Measurements from ENCODE around the gene IL31. TPM values are rescaled to one million over a fixed set of nuclear protein-coding genes. Genes with fewer than 3 reads are reported as not detected.

The IL31 gene
- total and polyA plus RNA-seq, 3 experiments from 2014 or later, result 4.1 to 5.1 TPM; not detected in 1

GRCh38 chr12:122161682-122162081 lies 12.3 kb downstream of the IL31 start:
- peaks cover 9% of the 10 kb centered on the region for H3K4me1 ChIP-seq (ENCODE audit: insufficient read depth, low read length)
- no peaks in the 10 kb centered on the region for H3K36me3 ChIP-seq (ENCODE audit: insufficient read depth, low read length)
- Mint-ChIP-seq H3K4me1 (peaks cover 17 to 27% (median 25%) of the 10 kb centered on the region in 3 donors), H3K4me3 (peak overlapping the region in 6 of 7 donors; percentile 49 to 77 (median 67)), H3K27me3 (peaks cover 0 to 1% of the 10 kb centered on the region in 2 donors), H3K9me3 (no peaks in the 10 kb centered on the region), H3K36me3 (no peaks in the 10 kb centered on the region), H3K27ac (peak overlapping the region; percentile 12 to 95 (median 84))
- H3K4me3 ChIP-seq (ENCODE audit: low read length), result no peak overlapping the region
- no peaks in the 10 kb centered on the region for H3K27me3 ChIP-seq (ENCODE audit: insufficient read depth, low read length, poor library complexity, severe bottlenecking)
- peak in 1 of 5 donors; percentile 51 for DNase-seq
- POLR2A ChIA-PET, result interaction anchor here (0.6 kb wide), 1 partner anchor 611 kb away, joined by 4 read pairs; no protein-coding TSS in a partner anchor
- no peaks in the 10 kb centered on the region for H3K9me3 ChIP-seq (ENCODE audit: low read length)
- CTCF ChIA-PET, result interaction anchor here (0.6 kb wide), 1 partner anchor 10 kb away, joined by 3 read pairs; no protein-coding TSS in a partner anchor
- no peak overlapping the region for H3K27ac ChIP-seq (ENCODE audit: low read depth, low read length)

- H3K27me3 ChIP-seq (ENCODE audit: insufficient read depth, low read length, poor library complexity, severe bottlenecking), result no peaks in the 10 kb centered on the region
- no peaks in the 10 kb centered on the region for H3K9me3 ChIP-seq (ENCODE audit: low read length)
- ChIA-PET POLR2A (no interaction called here), CTCF (no interaction called here)
- peaks cover 0 to 1% of the 10 kb centered on the region in 2 donors for H3K27me3 Mint-ChIP-seq
- H3K27ac Mint-ChIP-seq, result peak overlapping the region in 1 of 8 donors; percentile 38
- H3K9me3 Mint-ChIP-seq, result no peaks in the 10 kb centered on the region
- H3K27ac ChIP-seq (ENCODE audit: low read depth, low read length), result no peak overlapping the region
- no peak overlapping the region for H3K4me3 ChIP-seq (ENCODE audit: low read length)
- H3K4me1 ChIP-seq (ENCODE audit: insufficient read depth, low read length), result peaks cover 5% of the 10 kb centered on the region
- H3K4me1 Mint-ChIP-seq, result peaks cover 16 to 22% (median 21%) of the 10 kb centered on the region in 3 donors
- H3K36me3 ChIP-seq (ENCODE audit: insufficient read depth, low read length), result no peaks in the 10 kb centered on the region
- H3K4me3 Mint-ChIP-seq, result peak overlapping the region in 1 of 7 donors; percentile 37
- DNase-seq, result no peak
- no peaks in the 10 kb centered on the region for H3K36me3 Mint-ChIP-seq
Observed at GRCh38 chr12:122160761-122161160, 13.3 kb downstream of the IL31 start.

GRCh38 chr12:122159882-122160281 lies 14.1 kb downstream of the IL31 start:
- Histone ChIP-seq H3K36me3 (ENCODE audit: insufficient read depth, low read length) (no peaks in the 10 kb centered on the region), H3K27ac (ENCODE audit: low read depth, low read length) (no peak overlapping the region), H3K9me3 (ENCODE audit: low read length) (no peaks in the 10 kb centered on the region), H3K4me1 (ENCODE audit: insufficient read depth, low read length) (peaks cover 5% of the 10 kb centered on the region), H3K27me3 (ENCODE audit: insufficient read depth, low read length, poor library complexity, severe bottlenecking) (no peaks in the 10 kb centered on the region), H3K4me3 (ENCODE audit: low read length) (no peak overlapping the region)
- Mint-ChIP-seq H3K27me3 (peaks cover 0 to under 1% of the 10 kb centered on the region in 2 donors), H3K4me1 (peaks cover 16 to 22% (median 21%) of the 10 kb centered on the region in 3 donors), H3K27ac (no peak overlapping the region), H3K36me3 (no peaks in the 10 kb centered on the region), H3K9me3 (no peaks in the 10 kb centered on the region), H3K4me3 (peak overlapping the region in 1 of 7 donors; percentile 42)
- POLR2A ChIA-PET, result interaction anchor here (0.7 kb wide), 1 partner anchor 142 kb away, joined by 3 read pairs; no protein-coding TSS in a partner anchor
- DNase-seq, result no peak
- CTCF ChIA-PET, result no interaction called here

- Mint-ChIP-seq H3K36me3 (no peaks in the 10 kb centered on the region), H3K4me1 (peaks cover 14 to 22% (median 21%) of the 10 kb centered on the region in 3 donors), H3K4me3 (no peak overlapping the region), H3K27me3 (peaks cover 0 to 1% of the 10 kb centered on the region in 2 donors), H3K9me3 (no peaks in the 10 kb centered on the region), H3K27ac (no peak overlapping the region)
- DNase-seq, result no peak
- H3K27me3 ChIP-seq (ENCODE audit: insufficient read depth, low read length, poor library complexity, severe bottlenecking), result no peaks in the 10 kb centered on the region
- H3K27ac ChIP-seq (ENCODE audit: low read depth, low read length), result no peak overlapping the region
- H3K36me3 ChIP-seq (ENCODE audit: insufficient read depth, low read length), result no peaks in the 10 kb centered on the region
- ChIA-PET POLR2A (interaction anchor here (0.5 kb wide), 1 partner anchor 9 kb away, joined by 3 read pairs; no protein-coding TSS in a partner anchor), CTCF (interaction anchor here (0.7 kb wide), 1 partner anchor 20 kb away, joined by 3 read pairs; no protein-coding TSS in a partner anchor)
- H3K4me1 ChIP-seq (ENCODE audit: insufficient read depth, low read length), result peaks cover 5% of the 10 kb centered on the region
- no peak overlapping the region for H3K4me3 ChIP-seq (ENCODE audit: low read length)
- H3K9me3 ChIP-seq (ENCODE audit: low read length), result no peaks in the 10 kb centered on the region
Observed at GRCh38 chr12:122158700-122159285, 15.2 kb downstream of the IL31 start.

DNA sequence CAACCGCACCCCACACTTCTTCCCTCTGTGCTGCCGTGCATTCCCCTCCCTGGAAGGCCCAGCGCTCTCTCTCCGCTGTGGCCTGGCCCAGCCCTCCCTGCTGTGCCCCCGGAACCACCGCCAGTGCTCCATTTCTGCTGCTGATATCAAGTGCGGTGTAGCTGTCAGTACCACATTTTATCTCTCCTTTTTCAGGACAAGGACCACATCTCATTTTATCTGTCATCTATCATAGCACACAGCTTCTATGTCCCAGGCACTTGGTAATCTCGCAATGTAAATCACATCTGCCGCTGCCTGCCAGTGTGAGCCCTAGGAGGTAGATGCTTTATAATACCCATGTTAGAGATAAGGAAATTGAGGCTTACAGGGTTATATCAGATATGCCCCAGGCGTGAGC lies 18.3 kb downstream of the IL31 start:
- POLR2A ChIA-PET, result no interaction called here
- no peak for DNase-seq
- CTCF ChIA-PET, result no interaction called here
- peak overlapping the region in 1 of 8 donors; percentile 83 for H3K27ac Mint-ChIP-seq
- Histone ChIP-seq H3K9me3 (ENCODE audit: low read length) (no peaks in the 10 kb centered on the region), H3K36me3 (ENCODE audit: insufficient read depth, low read length) (no peaks in the 10 kb centered on the region), H3K27ac (ENCODE audit: low read depth, low read length) (no peak overlapping the region), H3K4me1 (ENCODE audit: insufficient read depth, low read length) (no peaks in the 10 kb centered on the region), H3K4me3 (ENCODE audit: low read length) (no peak overlapping the region), H3K27me3 (ENCODE audit: insufficient read depth, low read length, poor library complexity, severe bottlenecking) (no peaks in the 10 kb centered on the region)
- H3K4me3 Mint-ChIP-seq, result no peak overlapping the region
- H3K27me3 Mint-ChIP-seq, result peaks cover 0 to 1% of the 10 kb centered on the region in 2 donors
- H3K4me1 Mint-ChIP-seq, result peaks cover 0 to 1% (median 0%) of the 10 kb centered on the region in 3 donors
- H3K9me3 Mint-ChIP-seq, result no peaks in the 10 kb centered on the region
- no peaks in the 10 kb centered on the region for H3K36me3 Mint-ChIP-seq

GRCh38 chr12:122152754-122153153 lies 21.3 kb downstream of the IL31 start:
- CTCF ChIA-PET, result no interaction called here

GRCh38 chr12:122150127-122150681 lies 23.8 kb downstream of the IL31 start:
- H3K36me3 ChIP-seq (ENCODE audit: insufficient read depth, low read length), result no peaks in the 10 kb centered on the region
- H3K4me3 Mint-ChIP-seq, result no peak overlapping the region
- no peak for DNase-seq
- ChIA-PET POLR2A (no interaction called here), CTCF (interaction anchor here (0.8 kb wide), 1 partner anchor 117 kb away, joined by 3 read pairs; no protein-coding TSS in a partner anchor)
- H3K27me3 Mint-ChIP-seq, result peaks cover 1 to 3% of the 10 kb centered on the region in 2 donors
- no peak overlapping the region for H3K27ac Mint-ChIP-seq
- H3K9me3 ChIP-seq (ENCODE audit: low read length), result no peaks in the 10 kb centered on the region
- H3K4me3 ChIP-seq (ENCODE audit: low read length), result no peak overlapping the region
- H3K9me3 Mint-ChIP-seq, result no peaks in the 10 kb centered on the region
- H3K4me1 Mint-ChIP-seq, result no peaks in the 10 kb centered on the region
- no peaks in the 10 kb centered on the region for H3K27me3 ChIP-seq (ENCODE audit: insufficient read depth, low read length, poor library complexity, severe bottlenecking)
- H3K4me1 ChIP-seq (ENCODE audit: insufficient read depth, low read length), result no peaks in the 10 kb centered on the region
- no peaks in the 10 kb centered on the region for H3K36me3 Mint-ChIP-seq
- no peak overlapping the region for H3K27ac ChIP-seq (ENCODE audit: low read depth, low read length)

More at GRCh38 chr12:122152754-122153153, 21.3 kb downstream of the IL31 start:
- Histone ChIP-seq H3K9me3 (ENCODE audit: low read length) (no peaks in the 10 kb centered on the region), H3K36me3 (ENCODE audit: insufficient read depth, low read length) (no peaks in the 10 kb centered on the region), H3K4me1 (ENCODE audit: insufficient read depth, low read length) (no peaks in the 10 kb centered on the region), H3K27ac (ENCODE audit: low read depth, low read length) (no peak overlapping the region), H3K4me3 (ENCODE audit: low read length) (no peak overlapping the region), H3K27me3 (ENCODE audit: insufficient read depth, low read length, poor library complexity, severe bottlenecking) (no peaks in the 10 kb centered on the region)
- DNase-seq, result no peak
- H3K27ac Mint-ChIP-seq, result no peak overlapping the region
- H3K9me3 Mint-ChIP-seq, result no peaks in the 10 kb centered on the region
- no peaks in the 10 kb centered on the region for H3K36me3 Mint-ChIP-seq
- no peaks in the 10 kb centered on the region for H3K4me1 Mint-ChIP-seq
- H3K27me3 Mint-ChIP-seq, result peaks cover 1 to 3% of the 10 kb centered on the region in 2 donors
- POLR2A ChIA-PET, result interaction anchor here (0.6 kb wide), 1 partner anchor 74 kb away, joined by 3 read pairs; the partner anchor contains the start of gene MLXIP
- H3K4me3 Mint-ChIP-seq, result no peak overlapping the region

DNA sequence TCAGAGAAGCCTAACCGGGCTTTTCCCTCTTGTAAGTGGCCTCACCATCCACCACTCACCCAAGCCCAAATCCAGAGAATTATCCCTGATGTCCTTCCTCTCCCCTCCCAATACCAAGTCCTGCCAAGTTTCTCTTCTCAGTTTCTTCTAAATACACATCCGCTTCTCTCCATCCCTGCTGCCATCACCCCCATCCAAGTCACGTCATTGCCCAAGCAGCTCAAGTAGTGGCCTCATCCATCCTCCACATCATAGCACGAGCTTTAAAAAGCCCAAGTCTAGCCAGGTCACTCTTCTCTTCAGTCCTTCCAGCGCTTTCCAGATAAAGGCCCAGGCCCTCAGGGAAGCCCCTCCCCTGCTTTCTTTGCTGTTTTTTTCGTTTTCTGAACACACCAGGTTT lies 25.4 kb downstream of the IL31 start:
- DNase-seq, result no peak
- H3K27me3 ChIP-seq (ENCODE audit: insufficient read depth, low read length, poor library complexity, severe bottlenecking), result no peaks in the 10 kb centered on the region
- Mint-ChIP-seq H3K27ac (no peak overlapping the region), H3K36me3 (peaks cover 2 to 5% (median 3%) of the 10 kb centered on the region in 3 donors), H3K9me3 (no peaks in the 10 kb centered on the region), H3K4me1 (no peaks in the 10 kb centered on the region), H3K4me3 (no peak overlapping the region), H3K27me3 (peaks cover 0 to 3% of the 10 kb centered on the region in 2 donors)
- no peak overlapping the region for H3K27ac ChIP-seq (ENCODE audit: low read depth, low read length)
- no peak overlapping the region for H3K4me3 ChIP-seq (ENCODE audit: low read length)
- ChIA-PET POLR2A (no interaction called here), CTCF (interaction anchor here (0.5 kb wide), 1 partner anchor 28 kb away, joined by 3 read pairs; no protein-coding TSS in a partner anchor)
- peaks cover 3% of the 10 kb centered on the region for H3K36me3 ChIP-seq (ENCODE audit: insufficient read depth, low read length)
- H3K4me1 ChIP-seq (ENCODE audit: insufficient read depth, low read length), result no peaks in the 10 kb centered on the region
- H3K9me3 ChIP-seq (ENCODE audit: low read length), result no peaks in the 10 kb centered on the region

All from CD8-positive, alpha-beta memory T cell (primary cell).